ENCODE data around the gene PDZRN3. TPM values are rescaled to one million over a fixed set of nuclear protein-coding genes. Genes with fewer than 3 reads are reported as not detected.

The PDZRN3 gene
- total RNA-seq, 1 experiment from 2014 or later: 0.17 TPM

GRCh38 chr3:73379465-73379864 is 245.3 kb downstream of the PDZRN3 start:
- H3K9me3 ChIP-seq (ENCODE audit: control insufficient read depth in 1 of 2, insufficient read depth in 1 of 2, low read depth in 1 of 2, low read length in 2 of 2): no peaks in the 10 kb centered on the region
- no peaks in the 10 kb centered on the region for H3K79me2 ChIP-seq (ENCODE audit: insufficient read depth, low read length)
- ATAC-seq: no peak
- ChIA-PET POLR2A (no interaction called here), RAD21 (ENCODE audit: low non-redundant PET in 1 of 2, low total read pairs in 2 of 2, uncharacterized antibody in 2 of 2, unreplicated experiment in 2 of 2) (no interaction called here), CTCF (no interaction called here)
- peaks cover 33% of the 10 kb centered on the region for H3K27me3 ChIP-seq (ENCODE audit: insufficient read depth, low read length)
- no peak overlapping the region for H2AFZ ChIP-seq (ENCODE audit: low read depth, low read length, poor library complexity, severe bottlenecking)
- intact Hi-C loops (cut with micrococcal nuclease): no loop called here
- DNase-seq (ENCODE audit: low read depth, low spot score): no peak
- no peaks in the 10 kb centered on the region for H4K20me1 ChIP-seq (ENCODE audit: insufficient read depth)
- no peak overlapping the region for H3K27ac ChIP-seq (ENCODE audit: low read depth, low read length)
- TF ChIP-seq POLR2A (IDR thresholded peaks at IDR 0.05; ENCODE audit: borderline replicate concordance, extremely low read depth, insufficient read depth, insufficient read length) (no peak), POLR2AphosphoS5 (IDR thresholded peaks at IDR 0.05; ENCODE audit: low read depth, low read length) (no peak), REST (IDR thresholded peaks at IDR 0.05; ENCODE audit: low read depth) (no peak), ZNF274 (IDR thresholded peaks at IDR 0.05; ENCODE audit: low read depth, low read length) (no peak), EGR1 (IDR thresholded peaks at IDR 0.05; ENCODE audit: low read depth) (no peak), JUND (IDR thresholded peaks at IDR 0.05) (no peak), CEBPB (IDR thresholded peaks at IDR 0.05; ENCODE audit: low read depth) (no peak), YY1 (IDR thresholded peaks at IDR 0.05; ENCODE audit: extremely low read depth, insufficient replicate concordance, low read depth, low read length) (no peak)
- no peaks in the 10 kb centered on the region for H3K36me3 ChIP-seq (ENCODE audit: control insufficient read depth in 1 of 2, insufficient read depth in 2 of 2, low read length in 2 of 2)
- H3K4me3 ChIP-seq (replicated peaks in 1 of 2; ENCODE audit: low read depth in 1 of 2, low read length in 2 of 2): no peak overlapping the region
- H3K9me2 ChIP-seq (ENCODE audit: insufficient read depth): no peaks in the 10 kb centered on the region
- H3K4me1 ChIP-seq (ENCODE audit: control insufficient read depth in 1 of 2, insufficient read depth in 2 of 2, low read length in 2 of 2): no peaks in the 10 kb centered on the region
- H3K4me2 ChIP-seq (ENCODE audit: low read length): no peak overlapping the region
- no TSS peak for BruUV-seq (replicated peaks)
- H3K9ac ChIP-seq (ENCODE audit: low read length): no peak overlapping the region

Measured in HCT116 (cell line).